ENCODE measurements around the gene SLA2. TPM values are rescaled to one million over a fixed set of nuclear protein-coding genes. Genes with fewer than 3 reads are reported as not detected.

SLA2 gene
- total and polyA plus RNA-seq, 2 of the 4 experiments (the other 2 are of a cell fraction): 0.03 TPM; not detected in 1

- dilution Hi-C loops (cut with HindIII; ENCODE audit: low sequenced_read_pairs, unreplicated experiment): no loop called here
- POLR2A ChIA-PET (ENCODE audit: unreplicated experiment): no interaction called here
Observed at GRCh38 chr20:36601540-36601939, 44.5 kb downstream of the SLA2 start.

More at GRCh38 chr20:36601540-36601939, 44.5 kb downstream of the SLA2 start:
- H3K9me1 ChIP-seq (ENCODE audit: insufficient read depth, low read length): peaks cover 5% of the 10 kb centered on the region; the same call in 1 of the 2 replicates
- 40% methylated on average over 1 of the region's 1 CpG; no CpG with 5 or more reads in 1 of the 2 experiments for WGBS, 2 experiments (ENCODE audit: extremely low coverage in 2 of 2, insufficient read length in 1 of 2)
- CTCF ChIA-PET: interaction anchor here (0.6 kb wide), 1 partner anchor 159 kb away, joined by 4 read pairs; no protein-coding TSS in a partner anchor
- no peak for ATAC-seq (ENCODE audit: low read depth)
- no peak for TF ChIP-seq RCOR1 (IDR thresholded peaks at IDR 0.05; ENCODE audit: insufficient replicate concordance, low read length)
- H3K9me3 ChIP-seq (ENCODE audit: control insufficient read depth, insufficient read depth, low read length): no peaks in the 10 kb centered on the region
- in situ Hi-C loops (cut with MboI; ENCODE audit: low sequenced_read_pairs) (no loop called here), intact Hi-C loops (cut with micrococcal nuclease) (no loop called here)
- H3K4me2 ChIP-seq (ENCODE audit: low read depth, low read length): no peak overlapping the region
- BruUV-seq (replicated peaks): no TSS peak
- no peak overlapping the region for H3K9ac ChIP-seq (ENCODE audit: low read depth, low read length)
- H3K56ac ChIP-seq (ENCODE audit: extremely low read depth, insufficient read depth, low read length): no peak overlapping the region
- 0 out of 4 replicates have a peak, but pooled peaks cover 0 to 10% of the 10 kb centered on the region in 2 experiments for H3K79me1 ChIP-seq (ENCODE audit: low read depth in 1 of 2, low read length in 2 of 2)
- peaks cover 9% of the 10 kb centered on the region; the same call in 1 of the 2 replicates for H3K4me1 ChIP-seq (ENCODE audit: control insufficient read depth, insufficient read depth, low read length)
- H2BK20ac ChIP-seq (ENCODE audit: low read depth, low read length): no peak overlapping the region
- no peak overlapping the region for H3K23ac ChIP-seq (ENCODE audit: low read depth, low read length)
- H4K8ac ChIP-seq (ENCODE audit: low read depth in 2 of 2, low read length in 2 of 2): no peak overlapping the region
- no peak overlapping the region for H2BK120ac ChIP-seq (ENCODE audit: low read depth, low read length)
- no peak overlapping the region for H2AK9ac ChIP-seq (replicated peaks; ENCODE audit: low read depth, low read length, poor library complexity)
- no peak overlapping the region for H2BK15ac ChIP-seq (ENCODE audit: low read depth, low read length)
- H4K91ac ChIP-seq (ENCODE audit: insufficient read depth, low read depth, low read length): no peak overlapping the region
- no peak overlapping the region for H4K5ac ChIP-seq (ENCODE audit: low read depth, low read length)
- H2AFZ ChIP-seq (replicated peaks; ENCODE audit: low read length, poor library complexity): no peak overlapping the region
- no peak overlapping the region for H3K4me3 ChIP-seq (ENCODE audit: insufficient read depth, low read depth, low read length)
- H2BK5ac ChIP-seq (ENCODE audit: low read depth, low read length, poor library complexity, severe bottlenecking): no peak overlapping the region
- H3K36me3 ChIP-seq (ENCODE audit: control insufficient read depth, insufficient read depth, low read length): no peaks in the 10 kb centered on the region
- H4K20me1 ChIP-seq (ENCODE audit: insufficient read depth, low read length): peaks cover 5% of the 10 kb centered on the region; the same call in 1 of the 2 replicates
- no peak overlapping the region for H3K27ac ChIP-seq (ENCODE audit: insufficient read depth, low read length)
- no peak overlapping the region for H2AK5ac ChIP-seq (ENCODE audit: low read depth, low read length)
- no peaks in the 10 kb centered on the region for H3K27me3 ChIP-seq (ENCODE audit: control insufficient read depth, insufficient read depth, low read length)
- H3K18ac ChIP-seq (ENCODE audit: low read depth, low read length): no peak overlapping the region
- DNase-seq: no peak
- no peak overlapping the region for H3K4ac ChIP-seq (ENCODE audit: low read depth, low read length)
- H3K14ac ChIP-seq (replicated peaks; ENCODE audit: low read depth, low read length): no peak overlapping the region

All from IMR-90 (cell line).